K562 (cell line): ENCODE measurements around the gene CCDC13. TPM values are rescaled to one million over a fixed set of nuclear protein-coding genes. Genes with fewer than 3 reads are reported as not detected.

Experiments used
- ATF6 ChIP-seq: sonication (generic); formaldehyde crosslinking; IDR thresholded peaks from 2 replicates; pipeline ENCODE4 v1.4.0; 2020; ENCODE audit warnings: mild to moderate bottlenecking, missing genetic modification reagents
- CBFB ChIP-seq: sonication (generic); formaldehyde crosslinking; IDR thresholded peaks from 2 replicates; pipeline ENCODE4 v1.4.0; 2020; ENCODE audit warnings: mild to moderate bottlenecking, missing genetic modification reagents
- DMBX1 ChIP-seq: fragments of 250-450 bp; sonication (Bioruptor Pico); IDR thresholded peaks from 2 replicates; pipeline ENCODE4 v1.8.0; 2022; ENCODE audit warnings: inconsistent platforms, mild to moderate bottlenecking, moderate library complexity, borderline replicate concordance
- E2F8 ChIP-seq: fragments of 450-650 bp; IDR thresholded peaks from 2 replicates; pipeline ENCODE4 v1.7.1; 2018; ENCODE audit warnings: mild to moderate bottlenecking, low read depth; ENCODE audit not compliant: partially characterized antibody
- ETV1 ChIP-seq: fragments of 450-650 bp; conservative IDR thresholded peaks from 2 replicates; pipeline ENCODE4 v1.6.1; 2016; ENCODE audit warnings: missing genetic modification characterization, control low read depth, low read depth, missing compliant biosample characterization
- FOXP1 ChIP-seq: sonication (generic); formaldehyde crosslinking; IDR thresholded peaks from 2 replicates; pipeline ENCODE4 v1.8.0; 2022; ENCODE audit warnings: mild to moderate bottlenecking, missing genetic modification reagents
- ILK ChIP-seq: fragments of 450-650 bp; IDR thresholded peaks from 2 replicates; pipeline ENCODE4 v1.6.1; 2016; ENCODE audit warnings: missing genetic modification characterization, low read depth, mild to moderate bottlenecking, missing compliant biosample characterization, moderate library complexity, borderline replicate concordance
- NCOR1 ChIP-seq: fragments of 450-650 bp; IDR thresholded peaks from 2 replicates; pipeline ENCODE4 v1.6.1; 2016; ENCODE audit warnings: mild to moderate bottlenecking, moderate library complexity
- RFX1 ChIP-seq: fragments of 450-650 bp; IDR thresholded peaks from 2 replicates; pipeline ENCODE4 v1.6.1; 2016; ENCODE audit warnings: mild to moderate bottlenecking, moderate library complexity
- XRCC3 ChIP-seq: fragments of 450-650 bp; IDR thresholded peaks from 2 replicates; pipeline ENCODE4 v1.6.1; 2017; ENCODE audit warnings: mild to moderate bottlenecking, moderate library complexity
- YY1 ChIP-seq, 3 experiments: IDR thresholded peaks; 2 replicates each; pipeline ENCODE4 v1.6.1; 2011; ENCODE audit warnings: low read length in 2 of 3, mild to moderate bottlenecking in 2 of 3, moderate library complexity in 2 of 3, borderline replicate concordance in 1 of 3, control low read depth in 1 of 3, low read depth in 1 of 3; ENCODE audit not compliant: insufficient read depth in 3 of 3, insufficient replicate concordance in 2 of 3, control insufficient read depth in 1 of 3, insufficient read length in 1 of 3; ENCODE audit errors: extremely low read depth in 1 of 3
- ZBTB17 ChIP-seq: fragments of 450-650 bp; formaldehyde crosslinking; IDR thresholded peaks from 2 replicates; pipeline ENCODE4 v1.4.0; 2020; ENCODE audit warnings: mild to moderate bottlenecking
- polyA plus RNA-seq, 8 experiments: library from polyadenylated mRNA; depleted of rRNA in 4 of 8; stranded (reverse) in 5 of 8; unstranded in 3 of 8; fragments of >200 nt; fragmentation: Nextera tagmentation in 2 of 8; fragmentation: Illumina TruSeq in 1 of 8; extraction: Ambion mirVana in 2 of 8; extraction: Trizol in 1 of 8; gene quantifications; 2 replicates each; pipeline versions ENCODE4 v1.2.1 to v1.2.3, GENCODE V29; 2011 to 2014; ENCODE audit warnings: inconsistent platforms in 1 of 8, missing spikeins in 1 of 8
- total RNA-seq, 7 experiments: library from RNA; depleted of rRNA in 6 of 7; stranded (reverse); fragments of >200 nt in 6 of 7; fragmentation: Illumina TruSeq in 2 of 7; extraction: Trizol in 2 of 7; gene quantifications; 2 replicates each; pipeline versions ENCODE4 v1.2.1 to v1.2.3, GENCODE V29; 2011 to 2021; ENCODE audit warnings: low replicate concordance in 1 of 7
- TF ChIP-seq, protein P1 (sequence below): fragments of 250-450 bp; sonication (Bioruptor Pico); IDR thresholded peaks from 2 replicates; pipeline ENCODE4 v1.4.0; 2020
- TF ChIP-seq, protein P2 (sequence below): fragments of 450-650 bp; IDR thresholded peaks from 2 replicates; pipeline ENCODE4 v1.6.1; 2016; ENCODE audit warnings: missing biosample characterization, missing genetic modification characterization

CCDC13 gene
- total and polyA plus RNA-seq, 9 of the 15 experiments (the other 6 are each of a cell fraction or from before 2014, with no cell fraction given) = 0.20 to 0.70 (median 0.48) TPM; not detected in 2

- TF ChIP-seq, protein P1, sequence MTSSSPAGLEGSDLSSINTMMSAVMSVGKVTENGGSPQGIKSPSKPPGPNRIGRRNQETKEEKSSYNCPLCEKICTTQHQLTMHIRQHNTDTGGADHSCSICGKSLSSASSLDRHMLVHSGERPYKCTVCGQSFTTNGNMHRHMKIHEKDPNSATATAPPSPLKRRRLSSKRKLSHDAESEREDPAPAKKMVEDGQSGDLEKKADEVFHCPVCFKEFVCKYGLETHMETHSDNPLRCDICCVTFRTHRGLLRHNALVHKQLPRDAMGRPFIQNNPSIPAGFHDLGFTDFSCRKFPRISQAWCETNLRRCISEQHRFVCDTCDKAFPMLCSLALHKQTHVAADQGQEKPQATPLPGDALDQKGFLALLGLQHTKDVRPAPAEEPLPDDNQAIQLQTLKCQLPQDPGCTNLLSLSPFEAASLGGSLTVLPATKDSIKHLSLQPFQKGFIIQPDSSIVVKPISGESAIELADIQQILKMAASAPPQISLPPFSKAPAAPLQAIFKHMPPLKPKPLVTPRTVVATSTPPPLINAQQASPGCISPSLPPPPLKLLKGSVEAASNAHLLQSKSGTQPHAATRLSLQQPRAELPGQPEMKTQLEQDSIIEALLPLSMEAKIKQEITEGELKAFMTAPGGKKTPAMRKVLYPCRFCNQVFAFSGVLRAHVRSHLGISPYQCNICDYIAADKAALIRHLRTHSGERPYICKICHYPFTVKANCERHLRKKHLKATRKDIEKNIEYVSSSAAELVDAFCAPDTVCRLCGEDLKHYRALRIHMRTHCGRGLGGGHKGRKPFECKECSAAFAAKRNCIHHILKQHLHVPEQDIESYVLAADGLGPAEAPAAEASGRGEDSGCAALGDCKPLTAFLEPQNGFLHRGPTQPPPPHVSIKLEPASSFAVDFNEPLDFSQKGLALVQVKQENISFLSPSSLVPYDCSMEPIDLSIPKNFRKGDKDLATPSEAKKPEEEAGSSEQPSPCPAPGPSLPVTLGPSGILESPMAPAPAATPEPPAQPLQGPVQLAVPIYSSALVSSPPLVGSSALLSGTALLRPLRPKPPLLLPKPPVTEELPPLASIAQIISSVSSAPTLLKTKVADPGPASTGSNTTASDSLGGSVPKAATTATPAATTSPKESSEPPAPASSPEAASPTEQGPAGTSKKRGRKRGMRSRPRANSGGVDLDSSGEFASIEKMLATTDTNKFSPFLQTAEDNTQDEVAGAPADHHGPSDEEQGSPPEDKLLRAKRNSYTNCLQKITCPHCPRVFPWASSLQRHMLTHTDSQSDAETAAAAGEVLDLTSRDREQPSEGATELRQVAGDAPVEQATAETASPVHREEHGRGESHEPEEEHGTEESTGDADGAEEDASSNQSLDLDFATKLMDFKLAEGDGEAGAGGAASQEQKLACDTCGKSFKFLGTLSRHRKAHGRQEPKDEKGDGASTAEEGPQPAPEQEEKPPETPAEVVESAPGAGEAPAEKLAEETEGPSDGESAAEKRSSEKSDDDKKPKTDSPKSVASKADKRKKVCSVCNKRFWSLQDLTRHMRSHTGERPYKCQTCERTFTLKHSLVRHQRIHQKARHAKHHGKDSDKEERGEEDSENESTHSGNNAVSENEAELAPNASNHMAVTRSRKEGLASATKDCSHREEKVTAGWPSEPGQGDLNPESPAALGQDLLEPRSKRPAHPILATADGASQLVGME = peak; percentile 85
- TF ChIP-seq ETV1 (tag) (peak; percentile 30; the same call in 1 of the 2 replicates), DMBX1 (CRISPR knock-in tag) (peak; percentile 47; the same call in 1 of the 2 replicates), CBFB (CRISPR knock-in tag) (no peak), E2F8 (no peak), ATF6 (peak; percentile 30), ILK (tag) (no peak), XRCC3 (no peak), NCOR1 (peak; percentile 9; the same call in 1 of the 2 replicates), YY1 (IDR thresholded peaks at IDR 0.05; ENCODE audit: borderline replicate concordance in 1 of 3, control insufficient read depth in 1 of 3, extremely low read depth in 1 of 3, insufficient read depth in 3 of 3, insufficient read length in 1 of 3, insufficient replicate concordance in 2 of 3, low read depth in 1 of 3, low read length in 2 of 3) (peak in 1 of 3 experiments; percentile 25), RFX1 (no peak), FOXP1 (CRISPR knock-in tag) (no peak), ZBTB17 (CRISPR knock-in tag) (peak; percentile 57; the same call in 1 of the 2 replicates)
- TF ChIP-seq, protein P2, sequence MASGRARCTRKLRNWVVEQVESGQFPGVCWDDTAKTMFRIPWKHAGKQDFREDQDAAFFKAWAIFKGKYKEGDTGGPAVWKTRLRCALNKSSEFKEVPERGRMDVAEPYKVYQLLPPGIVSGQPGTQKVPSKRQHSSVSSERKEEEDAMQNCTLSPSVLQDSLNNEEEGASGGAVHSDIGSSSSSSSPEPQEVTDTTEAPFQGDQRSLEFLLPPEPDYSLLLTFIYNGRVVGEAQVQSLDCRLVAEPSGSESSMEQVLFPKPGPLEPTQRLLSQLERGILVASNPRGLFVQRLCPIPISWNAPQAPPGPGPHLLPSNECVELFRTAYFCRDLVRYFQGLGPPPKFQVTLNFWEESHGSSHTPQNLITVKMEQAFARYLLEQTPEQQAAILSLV (tag) = no peak
These were observed 31.2 kb upstream of the CCDC13 start, which contains the start of gene HIGD1A (continued) for GRCh38 chr3:42804106-42804830.
